NT2/D1 (cell line): Measurements from ENCODE around the gene INIP.

Source experiments
- SUZ12 ChIP-seq: IDR thresholded peaks from 2 replicates; pipeline ENCODE4 v1.6.1; 2011; ENCODE audit not compliant: insufficient read length, insufficient read depth; ENCODE audit errors: extremely low read depth
- ZNF274 ChIP-seq: IDR thresholded peaks from 2 replicates; pipeline ENCODE4 v1.6.1; 2011; ENCODE audit warnings: mild to moderate bottlenecking, low read depth, low read length

GRCh38 chr9:112655668-112656067 lies 62.2 kb downstream of the INIP start:
- TF ChIP-seq ZNF274 = no peak
- TF ChIP-seq SUZ12 = no peak
